CD8-positive, alpha-beta memory T cell (primary cell): Measurements from ENCODE around the gene AFAP1. TPM values are rescaled to one million over a fixed set of nuclear protein-coding genes. Genes with fewer than 3 reads are reported as not detected.

Experiments used
- CTCF ChIA-PET: fragments of 350-600 bp; sonication (Branson Sonifier 250); formaldehyde crosslinking; loops from one replicate; lab custom pipeline; 2021; ENCODE audit warnings: antibody characterized with exemption; lab: Charles Lee
- POLR2A ChIA-PET: fragments of 350-600 bp; sonication (Branson Sonifier 250); formaldehyde crosslinking; loops from one replicate; lab custom pipeline; 2021; ENCODE audit warnings: antibody characterized with exemption; lab: Charles Lee
- DNase-seq, 5 donors: peaks; one replicate each; pipeline versions ENCODE4 v3.0.0 to v3.0.0-alpha.2; 2020 to 2022; ENCODE audit warnings: mixed read lengths in 1 of 5
- H3K27ac ChIP-seq: one replicate; pipeline ENCODE4 v1.7.0; 2013; ENCODE audit warnings: low read depth, mild to moderate bottlenecking, low read length, moderate library complexity
- H3K27me3 ChIP-seq: 2 replicates; pipeline ENCODE4 v1.7.0; 2013; ENCODE audit warnings: low read length, mild to moderate bottlenecking; ENCODE audit not compliant: insufficient read depth, poor library complexity, severe bottlenecking
- H3K36me3 ChIP-seq: 2 replicates; pipeline ENCODE4 v1.7.0; 2013; ENCODE audit warnings: mild to moderate bottlenecking, low read length, moderate library complexity; ENCODE audit not compliant: insufficient read depth
- H3K4me1 ChIP-seq: 2 replicates; pipeline ENCODE4 v1.7.0; 2013; ENCODE audit warnings: mild to moderate bottlenecking, low read length, moderate library complexity; ENCODE audit not compliant: insufficient read depth
- H3K4me3 ChIP-seq: 2 replicates; pipeline ENCODE4 v1.7.0; 2013; ENCODE audit warnings: mild to moderate bottlenecking, low read length
- H3K9me3 ChIP-seq: 2 replicates; pipeline ENCODE4 v1.7.0; 2013; ENCODE audit warnings: mild to moderate bottlenecking, low read length
- H3K27ac Mint-ChIP-seq, 8 donors: one replicate each; pipeline ENCODE4 v1.8.0; 2020 to 2021; ENCODE audit warnings: mixed read lengths in 8 of 8, mild to moderate bottlenecking in 6 of 8, inconsistent platforms in 3 of 8, moderate library complexity in 3 of 8
- H3K27me3 Mint-ChIP-seq, 2 donors: one replicate each; pipeline ENCODE4 v1.8.0; 2020 to 2021; ENCODE audit warnings: mixed read lengths in 2 of 2, mild to moderate bottlenecking in 1 of 2, moderate library complexity in 1 of 2
- H3K36me3 Mint-ChIP-seq, 3 donors: one replicate each; pipeline ENCODE4 v1.8.0; 2020 to 2021; ENCODE audit warnings: mixed read lengths in 3 of 3, inconsistent platforms in 1 of 3, mild to moderate bottlenecking in 1 of 3
- H3K4me1 Mint-ChIP-seq, 3 donors: one replicate each; pipeline ENCODE4 v1.8.0; 2020 to 2021; ENCODE audit warnings: mixed read lengths in 3 of 3, inconsistent platforms in 1 of 3, mild to moderate bottlenecking in 1 of 3
- H3K4me3 Mint-ChIP-seq, 7 donors: one replicate each; pipeline ENCODE4 v1.8.0; 2020 to 2021; ENCODE audit warnings: mixed read lengths in 7 of 7, mild to moderate bottlenecking in 6 of 7, moderate library complexity in 4 of 7, inconsistent platforms in 2 of 7
- H3K9me3 Mint-ChIP-seq, 5 donors: one replicate each; pipeline ENCODE4 v1.8.0; 2020 to 2022; ENCODE audit warnings: mixed read lengths in 5 of 5, mild to moderate bottlenecking in 3 of 5, moderate library complexity in 2 of 5, inconsistent platforms in 1 of 5
- polyA plus RNA-seq: library from polyadenylated mRNA; unstranded; fragments of 300-500 nt; fragmentation: Illumina TruSeq; gene quantifications from one replicate; pipeline ENCODE4 v1.2.3, GENCODE V29; 2021
- total RNA-seq, 2 experiments: library from RNA; stranded (reverse); gene quantifications; one replicate each; pipeline ENCODE4 v1.2.3, GENCODE V29; 2021

Gene AFAP1
- total and polyA plus RNA-seq, 3 experiments from 2014 or later, result 2.3 to 19.9 (median 18.4) TPM

DNA sequence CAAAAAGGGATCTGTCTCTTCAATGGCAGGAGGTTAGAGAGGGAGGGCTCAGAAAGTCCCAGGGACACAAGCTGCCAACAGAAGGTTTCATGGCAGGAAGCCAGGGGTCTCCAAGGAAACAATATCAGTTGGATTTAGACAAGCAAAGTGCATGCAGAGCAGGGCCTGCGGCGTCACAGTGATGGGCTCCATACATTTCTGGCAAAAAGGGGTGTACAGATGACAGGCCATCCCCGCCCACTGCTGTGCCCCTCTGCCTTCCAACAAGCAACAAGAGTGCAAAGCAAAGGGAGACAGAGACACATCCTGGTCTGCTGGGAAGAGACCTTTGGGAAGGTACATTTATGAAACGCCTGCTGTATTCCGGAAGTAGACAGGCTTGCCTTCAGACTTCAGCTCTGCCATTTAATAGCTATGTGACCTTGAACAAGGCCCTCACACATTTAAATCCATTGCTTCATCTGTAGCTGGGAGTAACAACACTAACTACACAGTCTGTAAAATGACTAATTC lies 121.2 kb downstream of the AFAP1 start:
- H3K27me3 Mint-ChIP-seq, result peaks cover 0 to 2% of the 10 kb centered on the region in 2 donors
- peak overlapping the region in 2 of 8 donors; percentile 22 to 82 for H3K27ac Mint-ChIP-seq
- H3K4me1 ChIP-seq, result no peaks in the 10 kb centered on the region
- DNase-seq, result no peak
- no peak overlapping the region for H3K4me3 ChIP-seq
- no peaks in the 10 kb centered on the region for H3K27me3 ChIP-seq
- H3K4me1 Mint-ChIP-seq, result peaks cover 0 to 5% (median 3%) of the 10 kb centered on the region in 3 donors
- no peaks in the 10 kb centered on the region for H3K9me3 Mint-ChIP-seq
- H3K36me3 Mint-ChIP-seq, result peaks cover 0 to 58% (median 24%) of the 10 kb centered on the region in 3 donors
- POLR2A ChIA-PET, result no interaction called here
- H3K4me3 Mint-ChIP-seq, result no peak overlapping the region
- H3K9me3 ChIP-seq, result no peaks in the 10 kb centered on the region
- CTCF ChIA-PET, result interaction anchor here (5.5 kb wide), 1 partner anchor 15 kb away, joined by 39 read pairs; no protein-coding TSS in a partner anchor
- peaks cover 8% of the 10 kb centered on the region for H3K36me3 ChIP-seq
- H3K27ac ChIP-seq, result no peak overlapping the region

DNA sequence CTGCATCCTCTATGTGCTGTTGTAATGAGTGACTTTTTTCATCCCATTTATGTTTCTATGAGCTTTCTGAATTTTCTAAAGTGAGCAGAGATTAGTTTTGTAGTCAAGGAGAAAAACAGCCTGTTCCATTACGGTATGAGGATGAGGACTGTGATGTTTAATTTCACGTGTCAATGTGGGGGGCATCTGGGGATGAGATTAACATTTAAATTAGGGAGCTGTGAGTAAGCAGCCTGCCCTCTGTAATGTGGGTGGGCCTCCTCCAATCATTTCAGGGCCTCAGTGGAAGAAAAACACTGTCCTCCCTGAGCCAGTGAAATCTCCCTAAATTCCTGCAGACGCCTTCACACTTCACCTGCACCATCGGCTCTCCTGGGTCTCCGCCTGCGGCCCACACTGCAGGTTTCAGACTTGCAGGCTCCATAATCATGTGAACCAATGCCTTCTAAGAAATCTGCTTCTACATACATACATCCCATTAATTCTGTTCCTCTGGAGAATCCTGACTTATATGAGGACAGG lies 121.7 kb downstream of the AFAP1 start:
- Histone ChIP-seq H3K27me3 (no peaks in the 10 kb centered on the region), H3K4me3 (no peak overlapping the region), H3K36me3 (peaks cover 8% of the 10 kb centered on the region), H3K27ac (no peak overlapping the region), H3K4me1 (no peaks in the 10 kb centered on the region), H3K9me3 (no peaks in the 10 kb centered on the region)
- POLR2A ChIA-PET, result interaction anchor here (0.7 kb wide), 1 partner anchor 1153 kb away, joined by 3 read pairs; no protein-coding TSS in a partner anchor
- H3K36me3 Mint-ChIP-seq, result peaks cover 0 to 62% (median 24%) of the 10 kb centered on the region in 3 donors
- CTCF ChIA-PET, result interaction anchor here (5.5 kb wide), 1 partner anchor 15 kb away, joined by 39 read pairs; no protein-coding TSS in a partner anchor
- H3K9me3 Mint-ChIP-seq, result no peaks in the 10 kb centered on the region
- DNase-seq, result no peak
- H3K4me3 Mint-ChIP-seq, result no peak overlapping the region
- peaks cover 0 to 5% (median 3%) of the 10 kb centered on the region in 3 donors for H3K4me1 Mint-ChIP-seq
- H3K27me3 Mint-ChIP-seq, result no peaks in the 10 kb centered on the region
- H3K27ac Mint-ChIP-seq, result peak overlapping the region in 1 of 8 donors; percentile 22

DNA sequence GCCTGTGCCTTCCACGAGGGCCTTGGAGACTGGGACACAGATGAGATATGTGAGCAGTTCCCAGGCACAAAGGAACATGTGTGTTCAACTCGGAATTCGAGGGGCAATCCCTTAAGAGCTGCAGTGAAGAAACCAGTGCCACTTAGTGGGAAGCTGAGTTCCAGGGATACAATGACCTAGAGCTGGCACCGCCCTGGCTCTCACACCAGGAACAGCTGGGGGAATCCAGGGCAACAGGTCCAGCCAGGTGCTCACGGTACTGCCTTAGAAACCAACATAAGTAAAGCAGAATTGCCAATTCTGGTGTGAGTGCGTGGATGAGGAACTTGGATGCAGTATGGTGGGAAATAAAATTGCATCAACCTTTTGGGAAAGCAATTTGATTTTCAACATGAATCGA lies 122.9 kb downstream of the AFAP1 start:
- Histone ChIP-seq H3K27ac (no peak overlapping the region), H3K4me3 (no peak overlapping the region), H3K36me3 (peaks cover 8% of the 10 kb centered on the region), H3K27me3 (no peaks in the 10 kb centered on the region), H3K9me3 (no peaks in the 10 kb centered on the region), H3K4me1 (no peaks in the 10 kb centered on the region)
- H3K36me3 Mint-ChIP-seq, result peaks cover 0 to 70% (median 24%) of the 10 kb centered on the region in 3 donors
- DNase-seq, result no peak
- no peaks in the 10 kb centered on the region for H3K9me3 Mint-ChIP-seq
- peaks cover 0 to under 1% (median under 1%) of the 10 kb centered on the region in 3 donors for H3K4me1 Mint-ChIP-seq
- no peaks in the 10 kb centered on the region for H3K27me3 Mint-ChIP-seq
- H3K4me3 Mint-ChIP-seq, result no peak overlapping the region
- no peak overlapping the region for H3K27ac Mint-ChIP-seq
- POLR2A ChIA-PET, result no interaction called here
- CTCF ChIA-PET, result interaction anchor here (1.3 to 5.5 kb wide), 2 partner anchors 13 to 27 kb away, joined by 3 to 39 read pairs; no protein-coding TSS in a partner anchor

DNA sequence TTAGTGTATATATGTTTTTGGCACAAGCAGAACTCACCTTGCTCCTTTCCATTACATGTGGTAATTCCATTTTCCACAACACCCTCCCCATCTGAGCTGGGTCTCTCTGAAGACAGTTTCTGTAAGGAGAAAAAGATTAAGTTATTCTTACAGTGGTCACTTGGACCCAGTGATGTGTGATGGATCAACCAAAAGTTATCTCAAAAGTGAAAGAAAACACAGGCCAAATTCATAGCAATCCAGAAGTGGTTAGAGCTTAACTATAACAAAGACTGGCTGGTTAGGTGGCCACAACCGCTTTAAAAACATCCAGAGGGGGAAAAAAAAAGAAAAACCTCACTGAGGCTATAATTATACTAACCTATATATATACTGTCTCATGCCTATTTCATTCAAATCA lies 123.7 kb downstream of the AFAP1 start:
- no peaks in the 10 kb centered on the region for H3K9me3 ChIP-seq
- H3K4me1 ChIP-seq, result no peaks in the 10 kb centered on the region
- Mint-ChIP-seq H3K27me3 (no peaks in the 10 kb centered on the region), H3K36me3 (peaks cover 0 to 68% (median 22%) of the 10 kb centered on the region in 3 donors), H3K9me3 (no peaks in the 10 kb centered on the region), H3K4me1 (no peaks in the 10 kb centered on the region), H3K4me3 (no peak overlapping the region), H3K27ac (no peak overlapping the region)
- ChIA-PET CTCF (interaction anchor here (1.3 to 4.4 kb wide), 2 partner anchors 12 to 28 kb away, joined by 3 to 15 read pairs; no protein-coding TSS in a partner anchor), POLR2A (no interaction called here)
- no peak overlapping the region for H3K27ac ChIP-seq
- H3K36me3 ChIP-seq, result peaks cover 8% of the 10 kb centered on the region
- H3K27me3 ChIP-seq, result no peaks in the 10 kb centered on the region
- H3K4me3 ChIP-seq, result no peak overlapping the region
- no peak for DNase-seq

DNA sequence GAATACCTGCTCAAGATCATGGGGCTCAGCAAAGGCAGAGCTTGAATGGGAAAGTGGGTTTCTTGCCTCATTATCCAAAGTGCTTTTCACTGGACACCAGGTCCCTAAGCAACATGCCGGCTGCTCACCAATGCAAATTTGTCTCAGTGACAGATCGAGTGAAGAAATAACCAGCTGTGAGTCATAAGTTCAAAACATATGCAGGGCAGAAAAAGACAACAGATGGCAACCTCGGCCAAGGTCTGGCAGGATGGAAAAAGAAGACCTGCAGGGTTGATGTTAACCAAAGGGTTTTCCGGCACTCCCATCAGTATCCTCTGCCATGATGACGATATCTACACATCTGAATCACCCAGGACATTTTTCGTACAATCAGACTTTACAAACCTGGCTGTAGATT lies 124.1 kb downstream of the AFAP1 start:
- no peak overlapping the region for H3K27ac ChIP-seq
- Mint-ChIP-seq H3K4me3 (no peak overlapping the region), H3K36me3 (peaks cover 0 to 70% (median 22%) of the 10 kb centered on the region in 3 donors), H3K9me3 (no peaks in the 10 kb centered on the region), H3K27me3 (no peaks in the 10 kb centered on the region), H3K4me1 (no peaks in the 10 kb centered on the region), H3K27ac (no peak overlapping the region)
- no peak overlapping the region for H3K4me3 ChIP-seq
- peaks cover 8% of the 10 kb centered on the region for H3K36me3 ChIP-seq
- no peak for DNase-seq
- ChIA-PET CTCF (interaction anchor here (4.4 kb wide), 1 partner anchor 12 kb away, joined by 15 read pairs; no protein-coding TSS in a partner anchor), POLR2A (no interaction called here)
- H3K4me1 ChIP-seq, result no peaks in the 10 kb centered on the region
- H3K27me3 ChIP-seq, result no peaks in the 10 kb centered on the region
- no peaks in the 10 kb centered on the region for H3K9me3 ChIP-seq

DNA sequence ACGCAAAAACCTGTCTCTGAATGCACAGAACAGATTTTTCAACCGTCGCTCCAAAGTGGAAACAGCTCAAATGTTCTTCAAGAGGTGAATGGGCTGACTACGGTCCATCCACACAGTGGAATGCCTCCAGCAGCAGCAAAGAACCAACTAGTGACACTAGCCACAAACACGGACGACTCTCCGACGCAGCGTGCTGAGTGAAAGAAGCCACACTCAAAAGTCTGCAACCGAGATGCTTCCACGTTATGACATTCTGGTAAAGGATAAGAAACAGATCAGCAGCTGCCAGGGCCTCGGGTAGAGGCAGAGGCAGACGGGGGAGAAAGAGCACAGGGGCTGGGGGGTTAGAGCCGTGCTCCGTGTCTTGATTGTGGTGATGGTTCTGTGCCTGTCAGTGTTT lies 125.2 kb downstream of the AFAP1 start:
- POLR2A ChIA-PET, result no interaction called here
- Histone ChIP-seq H3K9me3 (no peaks in the 10 kb centered on the region), H3K4me1 (no peaks in the 10 kb centered on the region), H3K27me3 (no peaks in the 10 kb centered on the region), H3K36me3 (peaks cover 8% of the 10 kb centered on the region), H3K4me3 (no peak overlapping the region), H3K27ac (no peak overlapping the region)
- Mint-ChIP-seq H3K27ac (peak overlapping the region in 1 of 8 donors; percentile 78), H3K4me1 (no peaks in the 10 kb centered on the region), H3K27me3 (no peaks in the 10 kb centered on the region), H3K36me3 (peaks cover 0 to 74% (median 23%) of the 10 kb centered on the region in 3 donors), H3K4me3 (no peak overlapping the region), H3K9me3 (no peaks in the 10 kb centered on the region)
- CTCF ChIA-PET, result interaction anchor here (4.4 kb wide), 1 partner anchor 11 kb away, joined by 15 read pairs; no protein-coding TSS in a partner anchor
- DNase-seq, result no peak

DNA sequence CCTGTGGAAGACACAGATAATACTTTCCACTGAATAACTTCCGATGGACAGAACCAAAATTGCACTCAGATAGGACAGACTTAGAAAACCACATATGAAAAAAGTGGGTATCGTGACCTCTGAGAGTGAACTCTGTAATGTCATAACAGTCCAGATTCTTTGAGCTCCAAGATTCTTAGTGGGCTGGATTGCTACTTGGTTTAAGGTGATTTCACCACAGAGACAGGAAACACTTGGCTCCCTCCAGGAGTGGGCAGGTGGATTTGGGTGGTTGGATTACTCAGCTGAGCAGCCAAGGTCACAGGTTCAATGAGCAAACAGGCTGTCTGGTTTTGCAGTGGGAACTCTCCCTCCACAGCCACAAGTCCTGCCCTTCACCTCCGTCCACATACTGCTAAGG lies 126.0 kb downstream of the AFAP1 start:
- H3K9me3 Mint-ChIP-seq, result no peaks in the 10 kb centered on the region
- CTCF ChIA-PET, result interaction anchor here (1.2 to 4.4 kb wide), 2 partner anchors 10 to 30 kb away, joined by 4 to 15 read pairs; no protein-coding TSS in a partner anchor
- Histone ChIP-seq H3K27ac (no peak overlapping the region), H3K9me3 (no peaks in the 10 kb centered on the region), H3K27me3 (no peaks in the 10 kb centered on the region), H3K4me1 (no peaks in the 10 kb centered on the region), H3K4me3 (no peak overlapping the region), H3K36me3 (peaks cover 8% of the 10 kb centered on the region)
- POLR2A ChIA-PET, result no interaction called here
- no peak for DNase-seq
- peaks cover 0 to 75% (median 24%) of the 10 kb centered on the region in 3 donors for H3K36me3 Mint-ChIP-seq
- H3K27ac Mint-ChIP-seq, result peak overlapping the region in 2 of 8 donors; percentile 21 to 46
- H3K27me3 Mint-ChIP-seq, result no peaks in the 10 kb centered on the region
- no peaks in the 10 kb centered on the region for H3K4me1 Mint-ChIP-seq
- H3K4me3 Mint-ChIP-seq, result no peak overlapping the region

DNA sequence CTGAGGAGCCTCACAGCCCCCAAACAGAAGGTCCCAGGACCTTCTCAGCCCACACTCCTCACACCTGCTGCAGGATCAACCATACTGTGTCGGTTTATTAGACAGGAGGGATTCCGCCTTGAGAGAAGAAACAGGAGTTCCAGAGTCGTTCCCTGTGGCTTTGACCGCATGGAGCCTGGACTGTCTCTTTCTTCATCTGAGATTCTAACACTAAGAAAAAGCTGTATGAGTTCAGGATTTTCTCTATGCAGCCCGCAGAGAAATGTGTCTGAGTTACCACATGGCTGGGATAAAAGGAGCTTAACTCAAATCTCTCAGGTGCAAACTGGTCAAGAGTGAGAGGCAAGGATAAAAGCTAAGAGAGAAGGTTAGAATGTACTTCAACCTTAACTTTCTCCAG lies 126.7 kb downstream of the AFAP1 start:
- POLR2A ChIA-PET, result no interaction called here
- Mint-ChIP-seq H3K9me3 (no peaks in the 10 kb centered on the region), H3K36me3 (peaks cover 0 to 75% (median 22%) of the 10 kb centered on the region in 3 donors), H3K27me3 (no peaks in the 10 kb centered on the region), H3K4me1 (no peaks in the 10 kb centered on the region), H3K27ac (no peak overlapping the region), H3K4me3 (no peak overlapping the region)
- CTCF ChIA-PET, result interaction anchor here (1.2 to 4.4 kb wide), 2 partner anchors 9 to 31 kb away, joined by 4 to 15 read pairs; no protein-coding TSS in a partner anchor
- Histone ChIP-seq H3K9me3 (no peaks in the 10 kb centered on the region), H3K4me1 (no peaks in the 10 kb centered on the region), H3K4me3 (no peak overlapping the region), H3K27me3 (no peaks in the 10 kb centered on the region), H3K36me3 (peaks cover 5% of the 10 kb centered on the region), H3K27ac (no peak overlapping the region)
- DNase-seq, result no peak
